NCI-H2107 treated with DMSO at 0.1 percent for 48 hours (cell line): ENCODE measurements around the gene CGB7.

Experiments
- DNase-seq: peaks from one replicate; lab custom pipeline; 2025; ENCODE audit not compliant: unreplicated experiment; lab: John Stamatoyannopoulos, UW

CGB7 gene

DNA sequence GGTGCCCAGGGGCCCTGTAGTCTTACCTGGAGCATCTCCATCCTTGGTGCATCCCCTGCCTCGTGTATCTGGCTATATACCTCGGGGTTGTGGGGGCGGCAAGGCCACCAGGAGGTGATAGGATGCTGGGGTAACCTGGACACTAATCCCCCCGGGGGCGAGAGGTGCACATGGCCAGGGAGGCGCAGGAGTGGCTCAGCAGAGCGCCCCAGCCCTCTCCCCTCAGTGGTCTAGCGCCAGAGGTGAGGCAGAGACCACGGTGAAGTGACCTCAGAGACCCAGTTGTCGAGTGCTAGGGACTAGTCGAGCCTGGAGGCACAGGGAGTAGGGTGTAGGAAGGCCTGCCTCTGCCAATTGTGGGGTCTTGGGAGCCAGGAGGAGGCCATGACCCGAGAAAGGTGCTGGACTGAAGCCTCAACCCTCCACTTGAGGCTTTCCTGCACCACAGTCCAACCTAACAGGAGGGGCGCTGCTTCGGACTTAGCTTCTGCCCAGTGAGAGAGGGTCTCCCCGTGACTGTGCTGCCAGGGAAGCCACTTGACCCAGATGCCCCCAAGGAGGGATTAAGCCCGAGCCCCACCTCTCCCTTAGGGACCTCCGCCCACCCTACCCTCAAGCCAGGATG lies 40.4 kb downstream of the CGB7 start, which contains the start of gene LHB:
Gene LHB, minus strand, starts transcription at position 51 of the 625 bp plus-strand sequence. Its CDS starts 10 bp downstream, at position 41.
- DNase-seq = no peak

DNA sequence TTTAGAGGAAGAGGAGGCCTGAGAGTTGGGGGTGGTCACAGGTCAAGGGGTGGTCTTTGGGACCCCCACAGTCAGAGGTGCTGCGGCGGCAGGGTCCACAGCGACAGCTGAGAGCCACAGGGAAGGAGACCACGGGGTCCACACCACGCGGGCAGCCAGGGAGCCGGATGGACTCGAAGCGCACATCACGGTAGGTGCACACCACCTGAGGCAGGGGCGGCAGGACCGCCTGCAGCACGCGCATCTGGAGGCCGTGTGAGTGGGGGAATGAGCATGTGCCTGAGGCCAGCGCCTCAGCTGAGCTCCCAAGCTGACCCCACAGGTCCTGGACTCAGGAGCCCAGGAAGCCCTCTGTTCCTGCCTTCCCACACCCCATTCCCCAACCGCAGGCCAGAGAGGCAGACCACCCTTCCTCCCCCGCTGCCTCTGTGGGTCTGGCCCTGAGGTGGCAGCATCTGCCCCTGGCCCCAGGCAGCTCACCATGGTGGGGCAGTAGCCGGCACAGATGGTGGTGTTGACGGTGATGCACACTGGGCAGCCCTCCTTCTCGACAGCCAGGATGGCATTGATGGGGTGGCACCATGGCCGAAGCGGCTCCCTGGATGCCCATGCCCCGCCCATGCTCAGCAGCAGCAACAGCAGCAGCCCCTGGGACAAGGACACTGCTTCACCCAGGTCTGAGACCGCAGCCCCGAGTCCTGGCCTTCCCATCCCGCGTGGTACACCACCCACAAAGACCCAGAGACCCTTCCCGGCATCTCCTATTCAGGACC lies 41.3 kb downstream of the CGB7 start:
- DNase-seq = no peak

DNA sequence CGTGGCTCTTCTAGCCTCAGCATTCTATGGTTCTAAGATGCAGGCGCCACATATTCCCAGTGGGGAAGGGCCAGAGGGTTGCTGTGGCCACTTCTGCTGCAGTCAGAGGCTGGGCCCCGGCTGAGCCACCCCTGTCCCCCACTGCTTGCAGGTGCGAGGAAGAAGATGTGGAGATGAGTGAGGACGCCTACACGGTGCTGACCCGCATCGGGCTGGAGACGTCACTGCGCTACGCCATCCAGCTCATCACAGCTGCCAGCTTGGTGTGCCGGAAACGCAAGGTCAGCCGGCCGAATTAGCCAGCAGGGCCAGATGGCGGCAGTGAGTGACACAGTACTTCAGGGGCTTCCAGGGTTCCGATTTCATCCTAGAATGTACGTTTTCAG lies 42.7 kb downstream of the CGB7 start:
- no peak for DNase-seq

DNA sequence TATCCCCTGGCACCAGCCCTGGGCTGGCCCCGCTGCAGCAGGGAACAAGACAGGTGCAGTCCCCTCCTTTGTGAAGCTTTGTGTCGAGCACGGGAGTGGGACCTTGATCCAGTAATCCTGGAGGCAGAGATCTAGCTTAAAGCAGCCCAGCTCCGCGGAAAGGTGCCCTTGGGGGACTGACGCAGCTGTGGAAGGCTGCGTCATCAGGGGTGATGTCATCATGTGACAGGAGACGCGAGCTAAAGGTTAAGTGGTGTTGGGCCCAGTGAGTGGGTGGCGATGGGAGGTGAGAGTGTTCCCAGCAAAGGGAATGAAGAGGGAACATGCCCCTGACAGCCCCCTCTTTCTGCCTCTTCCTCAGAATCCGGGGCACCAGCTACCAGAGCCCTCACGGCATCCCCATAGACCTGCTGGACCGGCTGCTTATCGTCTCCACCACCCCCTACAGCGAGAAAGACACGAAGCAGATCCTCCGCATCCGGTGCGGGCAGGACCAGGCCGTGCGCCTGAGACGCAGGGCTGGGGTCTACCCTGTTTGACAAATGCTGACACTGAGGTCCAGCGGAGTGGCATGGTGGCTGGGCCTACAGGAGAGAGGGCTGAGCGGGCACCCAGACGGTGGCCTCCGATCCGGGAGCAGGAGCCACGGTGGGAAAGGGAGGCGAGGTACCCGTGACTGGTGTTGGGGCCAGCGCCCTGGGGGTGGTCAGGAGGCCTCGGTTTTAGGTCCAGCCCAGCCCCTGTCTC lies 43.3 kb downstream of the CGB7 start:
- no peak for DNase-seq

DNA sequence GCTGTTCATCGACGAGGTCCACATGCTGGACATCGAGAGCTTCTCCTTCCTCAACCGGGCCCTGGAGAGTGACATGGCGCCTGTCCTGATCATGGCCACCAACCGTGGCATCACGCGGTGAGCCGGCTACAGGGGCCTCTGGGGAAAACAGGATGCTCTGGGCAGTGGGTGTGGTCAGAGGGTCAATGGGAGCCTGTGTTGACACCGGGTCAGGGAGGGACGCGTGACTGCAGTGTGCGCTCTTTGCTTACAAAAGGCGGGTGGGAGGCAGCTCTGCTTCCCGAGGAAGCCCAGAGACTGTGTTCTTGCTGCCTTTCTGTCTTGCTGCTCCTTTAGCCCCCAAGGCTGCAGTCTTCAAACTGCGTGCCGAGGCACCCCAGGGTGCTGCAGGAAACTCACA lies 46.4 kb downstream of the CGB7 start:
- DNase-seq = no peak

DNA sequence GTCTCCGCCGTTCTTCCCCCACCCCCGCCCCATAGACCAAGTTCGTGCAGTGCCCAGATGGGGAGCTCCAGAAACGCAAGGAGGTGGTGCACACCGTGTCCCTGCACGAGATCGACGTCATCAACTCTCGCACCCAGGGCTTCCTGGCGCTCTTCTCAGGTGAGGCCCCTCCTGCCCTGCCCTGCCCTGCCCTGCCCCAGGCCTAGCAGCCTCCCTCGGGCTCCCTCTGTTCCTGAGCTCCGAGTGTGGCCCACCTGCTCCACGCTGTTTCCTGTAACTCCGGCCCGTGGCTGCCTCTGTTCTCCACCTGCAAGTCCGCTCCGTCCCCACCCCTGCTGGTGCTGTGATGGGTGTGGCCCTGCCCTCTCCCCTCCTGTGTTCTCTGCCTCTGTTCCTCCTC lies 47.1 kb downstream of the CGB7 start:
- no peak for DNase-seq

DNA sequence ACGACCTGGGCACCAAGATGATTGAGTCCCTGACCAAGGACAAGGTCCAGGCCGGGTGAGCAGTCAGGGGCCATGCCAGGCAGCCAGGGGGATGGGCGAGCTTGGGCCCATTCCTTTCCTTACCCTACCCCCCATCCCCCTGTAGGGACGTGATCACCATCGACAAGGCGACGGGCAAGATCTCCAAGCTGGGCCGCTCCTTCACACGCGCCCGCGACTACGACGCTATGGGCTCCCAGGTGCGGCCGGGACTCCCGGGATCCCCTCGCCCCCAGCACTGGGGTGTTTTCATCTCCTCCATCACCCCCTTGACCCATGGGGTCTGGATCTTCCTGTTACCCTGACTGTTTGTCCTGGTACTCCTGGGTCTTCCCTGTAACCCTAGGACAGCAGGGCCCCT lies 47.7 kb downstream of the CGB7 start:
- no peak for DNase-seq

DNA sequence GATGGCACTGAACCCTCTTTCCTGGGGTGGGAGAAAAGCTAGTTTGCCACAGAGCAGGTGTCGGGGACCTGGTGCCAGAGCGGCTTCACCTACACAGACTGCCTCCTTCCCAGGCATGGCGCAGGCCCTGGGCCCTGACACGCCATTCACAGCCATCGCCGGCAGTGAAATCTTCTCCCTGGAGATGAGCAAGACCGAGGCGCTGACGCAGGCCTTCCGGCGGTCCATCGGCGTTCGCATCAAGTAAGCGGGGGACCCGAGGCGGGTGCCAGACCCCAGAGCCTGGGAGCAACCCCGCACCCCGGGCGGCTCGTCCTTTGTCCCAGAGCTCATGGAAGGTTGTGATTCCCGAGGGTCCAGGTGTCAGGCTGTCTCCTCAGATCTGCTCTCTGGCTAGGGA lies 50.6 kb downstream of the CGB7 start:
- DNase-seq = no peak

DNA sequence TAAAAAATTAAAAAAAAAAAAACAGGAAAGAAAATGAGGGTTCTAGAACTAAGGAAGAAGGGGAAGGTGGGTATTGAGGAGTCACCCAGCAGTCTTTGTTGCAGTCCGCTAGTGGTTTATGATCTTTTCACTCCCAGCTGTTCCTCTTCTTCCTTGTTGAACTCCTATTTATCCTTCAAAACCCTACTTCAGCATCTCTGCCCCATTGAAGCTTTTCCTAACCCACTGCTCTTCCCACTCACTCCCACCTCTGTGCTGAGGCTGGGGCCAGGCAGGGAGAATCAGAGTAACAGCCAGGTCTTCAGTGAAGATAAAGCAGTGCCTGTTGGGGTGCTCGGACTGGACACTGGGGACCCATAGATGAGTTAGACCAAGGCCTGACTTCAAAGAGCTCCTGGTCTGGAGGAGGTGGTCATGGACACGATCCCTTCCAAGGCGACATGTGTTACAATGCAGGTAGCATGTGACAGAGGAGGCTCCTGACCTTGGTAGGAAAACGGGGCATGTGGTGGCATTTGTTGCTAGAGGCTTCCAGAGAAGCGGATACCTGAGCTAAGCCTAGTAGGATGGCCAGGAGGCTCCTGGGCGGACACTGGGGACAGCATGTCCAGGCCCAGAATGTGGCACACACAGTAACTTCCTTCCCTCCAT lies 52.5 kb downstream of the CGB7 start:
- DNase-seq = no peak
